HepG2 (cell line): ENCODE measurements around the gene ZNF586. TPM values are rescaled to one million over a fixed set of nuclear protein-coding genes. Genes with fewer than 3 reads are reported as not detected.
A peak's percentile ranks its signal among the peaks of the same experiment; 100 is the strongest.

Experiments used
- ASH2L ChIP-seq: fragments of 300-600, 200-600 bp; sonication (generic); IDR thresholded peaks from 2 replicates; pipeline ENCODE4 v1.7.0; 2017; ENCODE audit warnings: low read depth, mild to moderate bottlenecking, moderate library complexity, mixed read lengths, low read length; ENCODE audit not compliant: insufficient read length
- CCDC6 ChIP-seq: sonication (generic); formaldehyde crosslinking; IDR thresholded peaks from 2 replicates; pipeline ENCODE4 v1.8.1; 2022; ENCODE audit warnings: mild to moderate bottlenecking, missing genetic modification reagents, moderate library complexity
- CENPT ChIP-seq: sonication (generic); formaldehyde crosslinking; IDR thresholded peaks from 2 replicates; pipeline ENCODE4 v1.8.0; 2022; ENCODE audit warnings: low read depth, mild to moderate bottlenecking, moderate library complexity, missing genetic modification reagents
- HDAC1 ChIP-seq: sonication (generic); formaldehyde crosslinking; IDR thresholded peaks from 2 replicates; pipeline ENCODE4 v1.5.1; 2020; ENCODE audit warnings: mild to moderate bottlenecking, missing genetic modification reagents
- KDM5B ChIP-seq: sonication (generic); formaldehyde crosslinking; IDR thresholded peaks from 2 replicates; pipeline ENCODE4 v1.4.0; 2020; ENCODE audit warnings: missing genetic modification reagents, mild to moderate bottlenecking, borderline replicate concordance
- KDM6A ChIP-seq: IDR thresholded peaks from 2 replicates; pipeline ENCODE4 v1.6.1; 2016; ENCODE audit warnings: low read depth
- MBNL3 ChIP-seq: fragments of 250-450 bp; sonication (Bioruptor Pico); conservative IDR thresholded peaks from 2 replicates; pipeline ENCODE4 v1.8.0; 2022; ENCODE audit warnings: mild to moderate bottlenecking, inconsistent platforms
- NBN ChIP-seq: fragments of 450-650 bp; conservative IDR thresholded peaks from 2 replicates; pipeline ENCODE4 v1.6.1; 2017
- NCOR1 ChIP-seq: fragments of 200-600 bp; sonication (generic); IDR thresholded peaks from 2 replicates; pipeline ENCODE4 v1.7.0; 2017; ENCODE audit warnings: antibody characterized with exemption, low read length, borderline replicate concordance
- NFE2L2 ChIP-seq: fragments of 150-350 bp; IDR thresholded peaks from 2 replicates; pipeline ENCODE4 v1.6.1; 2014; ENCODE audit warnings: low read length
- NRL ChIP-seq: sonication (generic); formaldehyde crosslinking; IDR thresholded peaks from 2 replicates; pipeline ENCODE4 v1.5.0; 2020; ENCODE audit warnings: missing genetic modification reagents, mild to moderate bottlenecking, moderate library complexity, borderline replicate concordance
- PRPF4 ChIP-seq: fragments of 200-400 bp; formaldehyde crosslinking; IDR thresholded peaks from 2 replicates; pipeline ENCODE4 v1.6.1; 2016; ENCODE audit warnings: low read length, low read depth; ENCODE audit not compliant: poor library complexity, severe bottlenecking
- REPIN1 ChIP-seq: sonication (generic); formaldehyde crosslinking; IDR thresholded peaks from 2 replicates; pipeline ENCODE4 v1.8.0; 2022; ENCODE audit warnings: missing genetic modification reagents, low read depth, mild to moderate bottlenecking, borderline replicate concordance
- TARDBP ChIP-seq: sonication (generic); formaldehyde crosslinking; IDR thresholded peaks from 2 replicates; pipeline ENCODE4 v1.8.0; 2022; ENCODE audit warnings: mild to moderate bottlenecking, missing genetic modification reagents
- TOE1 ChIP-seq: sonication (generic); formaldehyde crosslinking; IDR thresholded peaks from 2 replicates; pipeline ENCODE4 v1.4.0; 2020; ENCODE audit warnings: mild to moderate bottlenecking, missing genetic modification reagents
- ZKSCAN8 ChIP-seq: IDR thresholded peaks from 2 replicates; pipeline ENCODE4 v1.6.1; 2016; ENCODE audit warnings: borderline replicate concordance, missing genetic modification reagents, missing compliant biosample characterization
- ZNF451 ChIP-seq: sonication (generic); formaldehyde crosslinking; IDR thresholded peaks from 2 replicates; pipeline ENCODE4 v1.5.0; 2020; ENCODE audit warnings: mild to moderate bottlenecking, missing genetic modification reagents
- ZNF644 ChIP-seq: IDR thresholded peaks from 2 replicates; pipeline ENCODE4 v1.6.1; 2016; ENCODE audit warnings: low read depth
- polyA plus RNA-seq, 8 experiments: library from polyadenylated mRNA; depleted of rRNA in 3 of 8; stranded (reverse) in 7 of 8; unstranded in 1 of 8; fragments of >200 nt; fragmentation: Illumina TruSeq in 4 of 8; extraction: Trizol in 4 of 8; gene quantifications; 2 replicates each; pipeline versions ENCODE4 v1.2.1 to v1.2.3, GENCODE V29; 2011 to 2016; ENCODE audit warnings: low read depth in 4 of 8, missing spikeins in 1 of 8, mixed read lengths in 1 of 8; ENCODE audit not compliant: insufficient read depth in 1 of 8
- total RNA-seq, 5 experiments: library from RNA; depleted of rRNA; stranded (reverse); fragments of >200 nt; fragmentation: Illumina TruSeq; extraction: Trizol; gene quantifications; 2 replicates each; pipeline ENCODE4 v1.2.3, GENCODE V29; 2016; ENCODE audit warnings: low read depth in 1 of 5
- TF ChIP-seq, protein P1 (sequence below): sonication (generic); formaldehyde crosslinking; IDR thresholded peaks from 2 replicates; pipeline ENCODE4 v1.9.0; 2022; ENCODE audit warnings: low read depth, missing genetic modification reagents
- TF ChIP-seq, protein P2 (sequence below): sonication (generic); formaldehyde crosslinking; IDR thresholded peaks from 2 replicates; pipeline ENCODE4 v1.8.0; 2023; ENCODE audit warnings: mild to moderate bottlenecking, missing genetic modification reagents
- TF ChIP-seq, protein P3 (sequence below): sonication (generic); formaldehyde crosslinking; IDR thresholded peaks from 2 replicates; pipeline ENCODE4 v1.4.0; 2020; ENCODE audit warnings: missing genetic modification reagents
- TF ChIP-seq, protein P4 (sequence below): IDR thresholded peaks from 2 replicates; pipeline ENCODE4 v1.6.1; 2016; ENCODE audit warnings: missing biosample characterization, missing genetic modification reagents, low read depth

The ZNF586 gene
- total and polyA plus RNA-seq, 2 of the 13 experiments (the other 11 are each of a cell fraction or from before 2014, with no cell fraction given), result 0.50 to 3.4 TPM

DNA sequence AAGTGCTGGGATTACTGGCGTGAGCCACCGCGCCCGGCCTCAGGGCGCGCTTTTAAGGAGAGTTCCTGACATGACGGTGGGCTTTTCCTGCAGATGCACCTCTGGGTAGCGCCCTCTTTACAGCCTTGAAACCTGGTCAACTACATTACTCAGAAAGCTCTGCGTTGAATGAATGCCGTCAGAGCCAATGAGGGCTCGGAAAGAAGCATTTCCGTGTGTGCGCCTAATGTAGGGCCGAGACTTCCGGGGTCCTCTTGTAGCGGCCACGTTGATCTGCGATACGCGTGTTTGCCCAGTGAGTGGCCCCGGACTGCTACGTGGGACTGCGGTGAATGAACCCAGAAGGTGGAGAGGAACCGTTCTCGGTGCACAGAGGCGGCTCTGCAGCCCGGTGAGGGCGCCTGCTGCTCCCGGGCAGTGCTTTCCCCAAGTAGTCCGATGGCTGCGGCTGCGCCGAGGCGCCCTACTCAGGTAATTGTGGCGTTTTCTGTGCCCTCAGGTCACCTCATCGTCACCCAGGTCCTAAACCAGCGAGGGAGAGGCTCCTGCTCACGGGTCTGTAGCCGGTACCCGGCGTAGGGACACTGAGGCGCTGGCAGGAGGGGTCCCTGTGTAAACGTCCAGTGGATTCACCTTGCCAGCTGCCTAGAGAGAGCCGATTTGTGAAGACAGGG is 50.1 kb downstream of the ZNF586 start (continued):
- TF ChIP-seq NFE2L2, result no peak
- no peak for TF ChIP-seq CENPT (CRISPR knock-in tag)
- no peak for TF ChIP-seq PRPF4
- no peak for TF ChIP-seq MBNL3 (CRISPR knock-in tag)
- TF ChIP-seq, protein P1, sequence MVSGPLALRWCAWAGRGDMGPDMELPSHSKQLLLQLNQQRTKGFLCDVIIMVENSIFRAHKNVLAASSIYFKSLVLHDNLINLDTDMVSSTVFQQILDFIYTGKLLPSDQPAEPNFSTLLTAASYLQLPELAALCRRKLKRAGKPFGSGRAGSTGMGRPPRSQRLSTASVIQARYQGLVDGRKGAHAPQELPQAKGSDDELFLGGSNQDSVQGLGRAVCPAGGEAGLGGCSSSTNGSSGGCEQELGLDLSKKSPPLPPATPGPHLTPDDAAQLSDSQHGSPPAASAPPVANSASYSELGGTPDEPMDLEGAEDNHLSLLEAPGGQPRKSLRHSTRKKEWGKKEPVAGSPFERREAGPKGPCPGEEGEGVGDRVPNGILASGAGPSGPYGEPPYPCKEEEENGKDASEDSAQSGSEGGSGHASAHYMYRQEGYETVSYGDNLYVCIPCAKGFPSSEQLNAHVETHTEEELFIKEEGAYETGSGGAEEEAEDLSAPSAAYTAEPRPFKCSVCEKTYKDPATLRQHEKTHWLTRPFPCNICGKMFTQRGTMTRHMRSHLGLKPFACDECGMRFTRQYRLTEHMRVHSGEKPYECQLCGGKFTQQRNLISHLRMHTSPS (CRISPR knock-in tag), result no peak
- TF ChIP-seq KDM6A (CRISPR knock-in tag), result no peak
- TF ChIP-seq NBN, result no peak
- TF ChIP-seq HDAC1 (CRISPR knock-in tag), result peak; percentile 82; the same call in 1 of the 2 replicates
- peak; percentile 48; the same call in 1 of the 2 replicates for TF ChIP-seq TOE1 (CRISPR knock-in tag)
- TF ChIP-seq, protein P2, sequence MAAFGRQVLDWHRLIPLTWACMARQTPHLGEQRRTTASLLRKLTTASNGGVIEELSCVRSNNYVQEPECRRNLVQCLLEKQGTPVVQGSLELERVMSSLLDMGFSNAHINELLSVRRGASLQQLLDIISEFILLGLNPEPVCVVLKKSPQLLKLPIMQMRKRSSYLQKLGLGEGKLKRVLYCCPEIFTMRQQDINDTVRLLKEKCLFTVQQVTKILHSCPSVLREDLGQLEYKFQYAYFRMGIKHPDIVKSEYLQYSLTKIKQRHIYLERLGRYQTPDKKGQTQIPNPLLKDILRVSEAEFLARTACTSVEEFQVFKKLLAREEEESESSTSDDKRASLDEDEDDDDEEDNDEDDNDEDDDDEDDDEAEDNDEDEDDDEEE (CRISPR knock-in tag), result 0 out of 2 replicates have a peak, but pooled peaks have one; percentile 70
- TF ChIP-seq REPIN1 (CRISPR knock-in tag), result no peak
- TF ChIP-seq, protein P3, sequence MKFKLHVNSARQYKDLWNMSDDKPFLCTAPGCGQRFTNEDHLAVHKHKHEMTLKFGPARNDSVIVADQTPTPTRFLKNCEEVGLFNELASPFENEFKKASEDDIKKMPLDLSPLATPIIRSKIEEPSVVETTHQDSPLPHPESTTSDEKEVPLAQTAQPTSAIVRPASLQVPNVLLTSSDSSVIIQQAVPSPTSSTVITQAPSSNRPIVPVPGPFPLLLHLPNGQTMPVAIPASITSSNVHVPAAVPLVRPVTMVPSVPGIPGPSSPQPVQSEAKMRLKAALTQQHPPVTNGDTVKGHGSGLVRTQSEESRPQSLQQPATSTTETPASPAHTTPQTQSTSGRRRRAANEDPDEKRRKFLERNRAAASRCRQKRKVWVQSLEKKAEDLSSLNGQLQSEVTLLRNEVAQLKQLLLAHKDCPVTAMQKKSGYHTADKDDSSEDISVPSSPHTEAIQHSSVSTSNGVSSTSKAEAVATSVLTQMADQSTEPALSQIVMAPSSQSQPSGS (CRISPR knock-in tag), result 0 out of 2 replicates have a peak, but pooled peaks have one; percentile 32
- no peak for TF ChIP-seq ZNF451 (CRISPR knock-in tag)
- no peak for TF ChIP-seq CCDC6 (CRISPR knock-in tag)
- TF ChIP-seq ZNF644 (CRISPR knock-in tag), result no peak
- peak; percentile 67 for TF ChIP-seq ASH2L
- TF ChIP-seq NCOR1, result no peak
- TF ChIP-seq, protein P4, sequence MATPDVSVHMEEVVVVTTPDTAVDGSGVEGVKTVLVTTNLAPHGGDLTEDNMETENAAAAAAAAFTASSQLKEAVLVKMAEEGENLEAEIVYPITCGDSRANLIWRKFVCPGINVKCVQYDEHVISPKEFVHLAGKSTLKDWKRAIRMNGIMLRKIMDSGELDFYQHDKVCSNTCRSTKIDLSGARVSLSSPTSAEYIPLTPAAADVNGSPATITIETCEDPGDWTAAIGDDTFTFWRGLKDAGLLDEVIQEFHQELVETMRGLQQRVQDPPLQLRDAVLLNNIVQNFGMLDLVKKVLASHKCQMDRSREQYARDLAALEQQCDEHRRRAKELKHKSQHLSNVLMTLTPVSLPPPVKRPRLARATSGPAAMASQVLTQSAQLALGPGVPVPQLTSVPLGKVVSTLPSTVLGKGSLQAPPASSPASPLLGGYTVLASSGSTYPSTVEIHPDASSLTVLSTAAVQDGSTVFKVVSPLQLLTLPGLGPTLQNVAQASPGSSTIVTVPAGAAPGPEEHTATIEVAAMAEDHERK (CRISPR knock-in tag), result no peak
- TF ChIP-seq KDM5B, result peak; percentile 70; the same call in 1 of the 2 replicates
- peak; percentile 40; the same call in 1 of the 2 replicates for TF ChIP-seq NRL (CRISPR knock-in tag)
- TF ChIP-seq ZKSCAN8 (CRISPR knock-in tag), result 0 out of 2 replicates have a peak, but pooled peaks have one; percentile 70
- TF ChIP-seq TARDBP (CRISPR knock-in tag), result peak; percentile 71; the same call in 1 of the 2 replicates
